CD14-positive monocyte (primary cell): ENCODE data around the gene RDX. TPM values are rescaled to one million over a fixed set of nuclear protein-coding genes. Genes with fewer than 3 reads are reported as not detected.
A peak's percentile ranks its signal among the peaks of the same experiment; 100 is the strongest.

ENCODE experiments used
- DNase-seq, 3 donors: peaks; one replicate each; pipeline ENCODE4 v3.0.0-alpha.2; 2011 to 2022
- H2AFZ ChIP-seq: 2 replicates; pipeline ENCODE4 v1.6.0; 2012; ENCODE audit warnings: mild to moderate bottlenecking, low read depth, low read length, inconsistent platforms; ENCODE audit not compliant: insufficient read depth, poor library complexity, severe bottlenecking
- H3K27ac ChIP-seq, 2 donors: 1 replicate in 1 of 2; 2 replicates in 1 of 2; pipeline ENCODE4 v1.5.1; 2012 to 2013; ENCODE audit warnings: low read length in 2 of 2, control low read depth in 1 of 2, inconsistent platforms in 1 of 2, low read depth in 1 of 2, mild to moderate bottlenecking in 1 of 2
- H3K27me3 ChIP-seq, 2 donors: one replicate each; pipeline versions ENCODE4 v1.6.0 to v1.6.1; 2011 to 2013; ENCODE audit warnings: low read length in 2 of 2; ENCODE audit not compliant: control insufficient read depth in 2 of 2, insufficient read depth in 2 of 2
- H3K36me3 ChIP-seq, 2 donors: replicated peaks in 1 of 2; 1 replicate in 1 of 2; 2 replicates in 1 of 2; pipeline versions ENCODE4 v1.5.1 to v1.6.1; 2012 to 2013; ENCODE audit warnings: low read length in 2 of 2, control low read depth in 1 of 2, inconsistent platforms in 1 of 2, mild to moderate bottlenecking in 1 of 2; ENCODE audit not compliant: insufficient read depth in 2 of 2, control insufficient read depth in 1 of 2
- H3K4me1 ChIP-seq, 2 donors: 1 replicate in 1 of 2; 2 replicates in 1 of 2; pipeline versions ENCODE4 v1.5.1 to v1.6.1; 2012 to 2013; ENCODE audit warnings: low read length in 2 of 2, control low read depth in 1 of 2, inconsistent platforms in 1 of 2, mild to moderate bottlenecking in 1 of 2, moderate library complexity in 1 of 2; ENCODE audit not compliant: insufficient read depth in 2 of 2, control insufficient read depth in 1 of 2
- H3K4me2 ChIP-seq: replicated peaks from 2 replicates; pipeline ENCODE3; 2012; ENCODE audit warnings: low read length, moderate library complexity, mild to moderate bottlenecking; ENCODE audit not compliant: poor library complexity, severe bottlenecking; ENCODE audit errors: extremely low read depth
- H3K4me3 ChIP-seq, 3 experiments: fragments of 200-600 bp in 1 of 3; sonication (generic) in 1 of 3; replicated peaks in 1 of 3; 1 replicate in 2 of 3; 2 replicates in 1 of 3; pipeline ENCODE4 v1.5.1; 2011 to 2013; ENCODE audit warnings: low read length in 3 of 3, mild to moderate bottlenecking in 3 of 3, control low read depth in 2 of 3, low read depth in 2 of 3, inconsistent platforms in 1 of 3, moderate library complexity in 1 of 3
- H3K79me2 ChIP-seq: 2 replicates; pipeline ENCODE4 v1.6.0; 2012; ENCODE audit warnings: mild to moderate bottlenecking, control low read depth, inconsistent platforms, low read length, moderate library complexity; ENCODE audit not compliant: insufficient read depth
- H3K9ac ChIP-seq: 2 replicates; pipeline ENCODE4 v1.6.0; 2017; ENCODE audit warnings: low read length, mild to moderate bottlenecking; ENCODE audit not compliant: insufficient read depth, poor library complexity, severe bottlenecking
- H3K9me3 ChIP-seq, 2 donors: replicated peaks in 1 of 2; 1 replicate in 1 of 2; 2 replicates in 1 of 2; pipeline versions ENCODE4 v1.5.1 to v1.6.1; 2012 to 2013; ENCODE audit warnings: low read length in 2 of 2, control low read depth in 1 of 2; ENCODE audit not compliant: control insufficient read depth in 1 of 2, insufficient read depth in 1 of 2
- H4K20me1 ChIP-seq: 2 replicates; pipeline ENCODE4 v1.6.0; 2012; ENCODE audit warnings: mild to moderate bottlenecking, low read length, control low read depth, moderate library complexity; ENCODE audit not compliant: insufficient read depth
- H3K27ac Mint-ChIP-seq, 7 donors: one replicate each; pipeline ENCODE4 v1.8.0; 2020; ENCODE audit warnings: mild to moderate bottlenecking in 7 of 7, mixed read lengths in 7 of 7, moderate library complexity in 6 of 7, inconsistent platforms in 2 of 7
- H3K27me3 Mint-ChIP-seq, 3 donors: one replicate each; pipeline ENCODE4 v1.8.0; 2021 to 2022; ENCODE audit warnings: low read depth in 3 of 3, mild to moderate bottlenecking in 3 of 3, mixed read lengths in 3 of 3, moderate library complexity in 3 of 3, inconsistent platforms in 1 of 3
- H3K36me3 Mint-ChIP-seq, 2 donors: one replicate each; pipeline ENCODE4 v1.8.0; 2020; ENCODE audit warnings: mixed read lengths in 2 of 2, inconsistent platforms in 1 of 2, mild to moderate bottlenecking in 1 of 2
- H3K4me1 Mint-ChIP-seq: one replicate; pipeline ENCODE4 v1.8.0; 2020; ENCODE audit warnings: mild to moderate bottlenecking, mixed read lengths
- H3K4me3 Mint-ChIP-seq, 2 donors: one replicate each; pipeline ENCODE4 v1.8.0; 2020; ENCODE audit warnings: mild to moderate bottlenecking in 2 of 2, mixed read lengths in 2 of 2, moderate library complexity in 1 of 2
- H3K9me3 Mint-ChIP-seq, 7 donors: one replicate each; pipeline ENCODE4 v1.8.0; 2020 to 2022; ENCODE audit warnings: mixed read lengths in 7 of 7, mild to moderate bottlenecking in 6 of 7, moderate library complexity in 6 of 7, inconsistent platforms in 2 of 7
- WGBS: methylation state at CpG from one replicate; pipeline ENCODE4 v1.1.5; 2013; ENCODE audit warnings: missing lambda C conversion rate; ENCODE audit not compliant: insufficient coverage; 5-methylcytosine and 5-hydroxymethylcytosine counted together
- intact Hi-C, 2 donors: fragments of 100-400 bp; cut with micrococcal nuclease; formaldehyde crosslinking; loops; one replicate each; pipeline versions ENCODE4 v1.15.0 to v1.15.1; 2023
- polyA plus RNA-seq, 3 donors: library from polyadenylated mRNA; depleted of rRNA in 1 of 3; unstranded in 2 of 3; stranded (reverse) in 1 of 3; fragments of 300-500 nt in 2 of 3; fragments of >200 nt in 1 of 3; fragmentation: Illumina TruSeq in 2 of 3; gene quantifications; 1 replicate in 2 of 3; 2 replicates in 1 of 3; pipeline ENCODE4 v1.2.3, GENCODE V29; 2012 to 2021
- TF ChIP-seq, protein P1 (sequence below): fragments of 200-600 bp; IDR thresholded peaks from one replicate; pipeline ENCODE4 v1.8.0; 2022; ENCODE audit warnings: antibody characterized with exemption, mild to moderate bottlenecking

RDX gene
- polyA plus RNA-seq, 3 donors = 11.9 to 22.0 (median 20.9) TPM

DNA sequence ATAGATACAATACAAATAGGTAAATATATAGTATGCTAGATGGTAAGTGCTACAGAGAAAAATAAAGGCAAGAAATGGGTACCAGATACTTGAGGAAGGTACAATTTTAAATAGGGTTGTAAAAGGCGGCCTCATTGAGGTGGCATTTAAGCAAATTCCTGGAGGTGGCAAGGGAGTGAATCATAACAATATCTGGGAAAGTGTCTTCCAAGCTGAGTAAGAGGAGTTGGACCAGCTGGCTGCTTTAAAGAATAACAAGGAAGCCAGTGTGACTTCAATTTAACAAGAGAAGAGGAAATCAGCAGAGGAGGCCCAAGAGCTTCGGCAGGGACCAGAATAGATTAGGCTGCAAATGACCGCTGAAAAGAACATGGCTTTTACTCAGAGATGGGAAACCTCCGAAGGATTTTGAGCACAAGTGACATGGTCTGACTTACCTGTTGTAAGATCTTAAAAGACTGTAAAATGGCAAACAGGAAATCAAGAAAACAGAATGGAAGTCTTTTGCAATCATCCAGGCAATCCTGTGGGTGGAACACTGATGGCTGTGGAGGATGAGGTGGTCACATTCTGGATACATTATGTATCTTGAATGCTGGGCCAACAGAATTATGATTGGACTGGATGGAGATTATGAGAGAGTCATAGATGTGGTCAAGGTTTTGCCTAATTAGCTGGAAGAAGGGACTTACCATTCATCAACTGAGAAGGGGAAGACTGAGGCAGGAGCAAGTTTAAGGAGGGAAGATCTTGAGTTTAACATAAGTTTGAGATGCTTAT, 77.2 kb downstream of the RDX start:
- no peaks in the 10 kb centered on the region for H3K9me3 ChIP-seq
- H3K36me3 Mint-ChIP-seq = peaks cover 3 to 5% of the 10 kb centered on the region in 2 donors
- intact Hi-C loops = no loop called here
- no peak overlapping the region for H3K4me3 Mint-ChIP-seq
- H2AFZ ChIP-seq = no peak overlapping the region
- H3K27ac ChIP-seq = no peak overlapping the region
- peak overlapping the region in 2 of 7 donors; percentile 7 to 62 for H3K27ac Mint-ChIP-seq
- no peaks in the 10 kb centered on the region for H3K27me3 ChIP-seq
- H3K79me2 ChIP-seq = no peaks in the 10 kb centered on the region
- H3K9ac ChIP-seq = no peak overlapping the region
- DNase-seq = no peak
- peaks cover 0 to 4% (median 0%) of the 10 kb centered on the region in 7 donors for H3K9me3 Mint-ChIP-seq
- no peaks in the 10 kb centered on the region for H3K4me1 ChIP-seq
- H3K4me3 ChIP-seq = no peak overlapping the region
- 91% methylated on average over 4 of the region's 4 CpGs for WGBS
- no peaks in the 10 kb centered on the region for H4K20me1 ChIP-seq
- TF ChIP-seq, protein P1, sequence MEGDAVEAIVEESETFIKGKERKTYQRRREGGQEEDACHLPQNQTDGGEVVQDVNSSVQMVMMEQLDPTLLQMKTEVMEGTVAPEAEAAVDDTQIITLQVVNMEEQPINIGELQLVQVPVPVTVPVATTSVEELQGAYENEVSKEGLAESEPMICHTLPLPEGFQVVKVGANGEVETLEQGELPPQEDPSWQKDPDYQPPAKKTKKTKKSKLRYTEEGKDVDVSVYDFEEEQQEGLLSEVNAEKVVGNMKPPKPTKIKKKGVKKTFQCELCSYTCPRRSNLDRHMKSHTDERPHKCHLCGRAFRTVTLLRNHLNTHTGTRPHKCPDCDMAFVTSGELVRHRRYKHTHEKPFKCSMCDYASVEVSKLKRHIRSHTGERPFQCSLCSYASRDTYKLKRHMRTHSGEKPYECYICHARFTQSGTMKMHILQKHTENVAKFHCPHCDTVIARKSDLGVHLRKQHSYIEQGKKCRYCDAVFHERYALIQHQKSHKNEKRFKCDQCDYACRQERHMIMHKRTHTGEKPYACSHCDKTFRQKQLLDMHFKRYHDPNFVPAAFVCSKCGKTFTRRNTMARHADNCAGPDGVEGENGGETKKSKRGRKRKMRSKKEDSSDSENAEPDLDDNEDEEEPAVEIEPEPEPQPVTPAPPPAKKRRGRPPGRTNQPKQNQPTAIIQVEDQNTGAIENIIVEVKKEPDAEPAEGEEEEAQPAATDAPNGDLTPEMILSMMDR = no peak
- peaks cover 0 to 1% (median 0%) of the 10 kb centered on the region in 3 donors for H3K27me3 Mint-ChIP-seq
- no peaks in the 10 kb centered on the region for H3K4me1 Mint-ChIP-seq
- H3K36me3 ChIP-seq = no peaks in the 10 kb centered on the region
- H3K4me2 ChIP-seq = no peak overlapping the region

DNA sequence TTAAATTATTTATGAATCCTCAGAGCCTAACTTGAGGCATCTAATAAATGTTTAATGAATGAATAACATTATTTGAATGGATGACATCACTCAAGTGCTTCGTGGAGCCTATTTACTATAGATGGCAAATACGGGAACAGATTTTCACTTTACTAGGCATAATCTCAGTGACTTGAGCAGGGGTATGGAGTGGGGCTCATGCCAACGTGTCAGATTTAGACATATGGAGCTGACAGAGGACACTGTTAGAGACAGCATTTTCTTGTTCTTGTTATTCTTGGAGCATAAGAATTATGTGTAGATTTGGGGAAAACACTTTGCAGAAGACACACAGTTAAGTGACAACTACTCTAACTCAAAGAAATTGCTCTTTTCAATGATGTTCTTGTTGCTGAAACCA, 78.5 kb downstream of the RDX start:
- DNase-seq = no peak
- WGBS = no CpG with 5 or more reads among the region's 3 CpGs
- TF ChIP-seq, protein P1 = no peak
- Histone ChIP-seq H3K4me1 (no peaks in the 10 kb centered on the region), H4K20me1 (no peaks in the 10 kb centered on the region), H3K27ac (no peak overlapping the region), H3K9ac (no peak overlapping the region), H3K9me3 (no peaks in the 10 kb centered on the region), H2AFZ (no peak overlapping the region), H3K4me3 (no peak overlapping the region), H3K36me3 (no peaks in the 10 kb centered on the region), H3K4me2 (no peak overlapping the region), H3K79me2 (no peaks in the 10 kb centered on the region), H3K27me3 (no peaks in the 10 kb centered on the region)
- no peaks in the 10 kb centered on the region for H3K4me1 Mint-ChIP-seq
- H3K36me3 Mint-ChIP-seq = peaks cover 0 to 3% of the 10 kb centered on the region in 2 donors
- no peak overlapping the region for H3K4me3 Mint-ChIP-seq
- peaks cover 0 to 2% (median 0%) of the 10 kb centered on the region in 7 donors for H3K9me3 Mint-ChIP-seq
- H3K27me3 Mint-ChIP-seq = peaks cover 0 to 1% (median 0%) of the 10 kb centered on the region in 3 donors
- peak overlapping the region in 1 of 7 donors; percentile 23 for H3K27ac Mint-ChIP-seq
- intact Hi-C loops = no loop called here
